MM.1S (cell line): ENCODE measurements around the gene TMEM161B.

Source experiments
- DNase-seq: peaks from one replicate; pipeline ENCODE4 v3.0.0-alpha.2; 2015
- H2AFZ ChIP-seq: fragments of 300-600 bp; sonication (generic); 2 replicates; pipeline ENCODE4 v1.6.0; 2016; ENCODE audit warnings: antibody characterized with exemption, low read length
- H3F3A ChIP-seq: fragments of 300-600 bp; sonication (generic); 2 replicates; pipeline ENCODE4 v1.6.1; 2016; ENCODE audit warnings: mild to moderate bottlenecking, antibody characterized with exemption, low read length, moderate library complexity, mixed read lengths; ENCODE audit not compliant: insufficient read depth
- H3K27ac ChIP-seq: fragments of 300-600 bp; sonication (generic); 2 replicates; pipeline ENCODE4 v1.5.1; 2016; ENCODE audit warnings: mild to moderate bottlenecking, low read length
- H3K27me3 ChIP-seq: fragments of 300-600 bp; sonication (generic); replicated peaks from 2 replicates; pipeline ENCODE4 v1.6.0; 2016; ENCODE audit warnings: low read length; ENCODE audit not compliant: insufficient read depth
- H3K36me3 ChIP-seq: fragments of 300-600 bp; sonication (generic); replicated peaks from 2 replicates; pipeline ENCODE4 v1.6.1; 2016; ENCODE audit warnings: mild to moderate bottlenecking, low read length, mixed read lengths; ENCODE audit not compliant: insufficient read depth
- H3K4me1 ChIP-seq: fragments of 300-600 bp; sonication (generic); 2 replicates; pipeline ENCODE4 v1.6.1; 2016; ENCODE audit warnings: low read length, mixed read lengths
- H3K4me2 ChIP-seq: fragments of 300-600 bp; sonication (generic); 2 replicates; pipeline ENCODE4 v1.6.0; 2016; ENCODE audit warnings: low read depth, low read length
- H3K4me3 ChIP-seq: fragments of 300-600 bp; sonication (generic); 2 replicates; pipeline ENCODE4 v1.5.1; 2016; ENCODE audit warnings: low read length, mixed read lengths
- H3K79me2 ChIP-seq: fragments of 300-600 bp; sonication (generic); 2 replicates; pipeline ENCODE4 v1.6.1; 2016; ENCODE audit warnings: mixed run types, low read length, mixed read lengths
- H3K9ac ChIP-seq: fragments of 300-600 bp; sonication (generic); 2 replicates; pipeline ENCODE4 v1.6.1; 2016; ENCODE audit warnings: low read length, mixed read lengths
- H3K9me2 ChIP-seq: fragments of 300-600 bp; sonication (generic); replicated peaks from 2 replicates; pipeline ENCODE4 v1.6.1; 2016; ENCODE audit warnings: mild to moderate bottlenecking, low read length, mixed read lengths; ENCODE audit not compliant: insufficient read depth
- H3K9me3 ChIP-seq: fragments of 300-600 bp; sonication (generic); replicated peaks from 2 replicates; pipeline ENCODE4 v1.6.1; 2016; ENCODE audit warnings: mild to moderate bottlenecking, low read length, mixed read lengths; ENCODE audit not compliant: insufficient read depth
- H4K20me1 ChIP-seq: fragments of 300-600 bp; sonication (generic); 2 replicates; pipeline ENCODE4 v1.6.1; 2016; ENCODE audit warnings: mild to moderate bottlenecking, low read length, moderate library complexity, mixed read lengths; ENCODE audit not compliant: insufficient read depth
- CTCF ChIP-seq: fragments of 300-600 bp; sonication (generic); IDR thresholded peaks from 2 replicates; pipeline ENCODE4 v1.5.1; 2016; ENCODE audit warnings: antibody characterized with exemption, low read length, mixed read lengths
- EZH2 ChIP-seq: fragments of 300-600 bp; sonication (generic); optimal IDR thresholded peaks from 2 replicates; pipeline ENCODE3; 2017; ENCODE audit warnings: low read depth, mild to moderate bottlenecking, antibody characterized with exemption, low read length, mixed read lengths
- EZH2phosphoT487 ChIP-seq: fragments of 300-600 bp; sonication (generic); IDR thresholded peaks from 2 replicates; pipeline ENCODE4 v1.6.1; 2018; ENCODE audit warnings: antibody characterized with exemption, low read length

The TMEM161B gene

DNA sequence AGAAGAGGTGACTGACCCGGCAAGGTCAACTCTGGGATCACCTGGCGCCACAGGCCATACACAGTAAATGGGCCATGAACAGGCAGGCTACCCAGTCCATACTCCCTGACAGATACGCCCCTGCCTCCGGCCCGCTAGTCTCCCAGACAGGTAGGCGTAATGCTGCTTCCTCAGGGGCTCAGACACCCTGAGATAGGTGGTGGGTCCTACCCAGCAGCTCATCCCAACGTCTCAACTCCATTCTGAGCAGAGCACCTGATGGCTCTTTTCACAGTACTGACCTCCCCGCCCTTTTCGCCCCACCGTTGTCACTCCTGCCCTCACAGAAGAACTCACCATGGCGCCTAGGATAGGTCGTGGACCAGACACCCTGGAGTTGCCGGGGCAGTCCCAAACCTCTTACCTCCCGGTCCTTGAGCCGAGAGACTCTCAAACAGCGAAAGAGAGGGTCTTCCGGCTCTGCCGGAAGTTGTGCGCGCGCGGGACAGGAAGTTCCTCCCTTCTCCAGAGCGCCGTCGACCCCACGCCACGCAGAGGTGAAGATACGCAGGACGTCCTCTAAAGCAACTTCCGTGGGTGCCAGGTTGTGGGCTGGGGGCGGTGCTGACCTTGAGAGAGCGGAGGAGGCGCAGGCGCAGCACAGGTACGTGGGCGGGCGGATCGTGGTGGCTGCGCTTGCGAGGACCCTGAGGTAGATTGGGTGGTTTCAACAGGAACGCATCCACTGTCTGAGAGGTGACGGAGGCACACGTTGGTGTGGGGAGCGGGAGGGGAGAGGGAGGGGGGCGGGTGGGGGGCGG, at the start of gene TMEM161B:
Gene TMEM161B, minus strand, starts transcription at position 461 of the 800 bp plus-strand sequence. Its CDS starts 122 bp downstream, at position 339.
- peaks cover 11% of the 10 kb centered on the region; the same call in 1 of the 2 replicates for H3K4me1 ChIP-seq
- peaks cover 76% of the 10 kb centered on the region for H3K79me2 ChIP-seq
- DNase-seq = peak; percentile 99
- H3F3A ChIP-seq = no peaks in the 10 kb centered on the region
- peak within 1 kb of the TSS; percentile 83 for H3K4me2 ChIP-seq
- H3K9me2 ChIP-seq = no peaks in the 10 kb centered on the region
- H2AFZ ChIP-seq = peak within 1 kb of the TSS; percentile 82
- H3K9ac ChIP-seq = peak within 1 kb of the TSS; percentile 85
- H3K4me3 ChIP-seq = peak within 1 kb of the TSS; percentile 97
- H3K27me3 ChIP-seq = no peaks in the 10 kb centered on the region
- H3K36me3 ChIP-seq = no peaks in the 10 kb centered on the region; the same call in 1 of the 2 replicates
- no peaks in the 10 kb centered on the region for H3K9me3 ChIP-seq
- peak within 1 kb of the TSS; percentile 60 for H3K27ac ChIP-seq
- TF ChIP-seq EZH2 = no peak
- no peak for TF ChIP-seq EZH2phosphoT487
- no peak for TF ChIP-seq CTCF
- H4K20me1 ChIP-seq = no peaks in the 10 kb centered on the region

DNA sequence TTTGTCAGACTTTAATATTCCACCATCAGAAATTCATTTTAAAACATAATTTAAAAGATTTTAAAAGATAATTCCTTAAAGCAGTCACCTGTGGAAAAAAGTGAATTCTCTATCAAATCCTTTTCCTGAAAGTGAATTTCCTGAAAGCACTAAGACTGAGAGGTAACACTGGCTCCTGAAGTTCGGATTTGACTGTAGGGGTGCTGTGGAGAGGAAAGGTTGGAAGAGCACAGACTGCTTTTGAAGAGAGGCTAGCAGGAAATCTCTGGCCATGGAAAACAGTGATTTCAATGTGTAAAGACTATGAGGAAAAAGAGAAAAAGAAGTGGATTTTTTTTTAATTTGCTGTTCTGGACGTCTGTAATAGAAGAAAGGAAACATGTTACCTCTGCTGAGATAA, 35.7 kb upstream of the TMEM161B start:
- H4K20me1 ChIP-seq = no peaks in the 10 kb centered on the region
- H3K4me1 ChIP-seq = no peaks in the 10 kb centered on the region
- no peak overlapping the region for H3K4me3 ChIP-seq
- no peak overlapping the region for H3K9ac ChIP-seq
- no peak overlapping the region for H3K4me2 ChIP-seq
- H3K27ac ChIP-seq = no peak overlapping the region
- no peaks in the 10 kb centered on the region for H3K9me2 ChIP-seq
- DNase-seq = no peak
- no peaks in the 10 kb centered on the region for H3K79me2 ChIP-seq
- no peaks in the 10 kb centered on the region for H3F3A ChIP-seq
- H3K36me3 ChIP-seq = no peaks in the 10 kb centered on the region
- H2AFZ ChIP-seq = no peak overlapping the region
- H3K9me3 ChIP-seq = no peaks in the 10 kb centered on the region
- H3K27me3 ChIP-seq = no peaks in the 10 kb centered on the region
- TF ChIP-seq EZH2 (no peak), CTCF (no peak), EZH2phosphoT487 (no peak)

DNA sequence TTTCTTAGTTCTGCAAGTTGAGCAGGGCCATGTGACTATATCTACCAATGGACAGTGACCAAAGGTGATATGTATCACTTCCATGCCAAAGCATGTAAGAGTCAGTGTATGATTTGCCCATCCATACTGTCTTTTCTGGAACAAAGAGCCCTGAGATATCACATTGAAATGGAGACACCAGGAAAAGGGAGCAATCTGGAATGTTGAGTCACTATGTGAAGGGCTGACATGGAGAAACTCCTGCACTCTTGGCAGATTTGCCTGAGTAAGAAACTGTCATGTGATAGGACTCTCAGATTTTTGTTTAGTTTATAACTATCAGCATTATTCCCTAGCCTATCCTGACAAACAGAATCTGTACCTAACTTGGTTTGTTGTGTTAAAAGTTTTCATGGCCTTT, 29.8 kb upstream of the TMEM161B start:
- Histone ChIP-seq H3K79me2 (no peaks in the 10 kb centered on the region), H3K4me2 (no peak overlapping the region)
- no peak for DNase-seq

More for the DNA sequence above, 29.8 kb upstream of the TMEM161B start:
- Histone ChIP-seq H3F3A (no peaks in the 10 kb centered on the region), H3K27ac (no peak overlapping the region), H3K4me3 (no peak overlapping the region), H4K20me1 (no peaks in the 10 kb centered on the region), H2AFZ (no peak overlapping the region), H3K9ac (no peak overlapping the region), H3K9me3 (no peaks in the 10 kb centered on the region), H3K4me1 (no peaks in the 10 kb centered on the region), H3K36me3 (no peaks in the 10 kb centered on the region), H3K9me2 (no peaks in the 10 kb centered on the region), H3K27me3 (no peaks in the 10 kb centered on the region)
- TF ChIP-seq EZH2 (no peak), CTCF (no peak), EZH2phosphoT487 (no peak)
